Heart left ventricle (tissue), 13 donors: ENCODE results near the gene RANBP3.

Experiments used
- CTCF ChIP-seq, 12 donors: fragments of 200-600 bp; sonication (generic) in 4 of 12; IDR thresholded peaks; one replicate each; pipeline versions ENCODE4 v1.5.0 to v1.8.0; 2018 to 2022; ENCODE audit warnings: antibody characterized with exemption in 12 of 12, mild to moderate bottlenecking in 5 of 12
- POLR2A ChIP-seq, 2 donors: fragments of 450-650 bp; IDR thresholded peaks; one replicate each; pipeline ENCODE4 v1.6.1; 2017; ENCODE audit warnings: antibody characterized with exemption in 2 of 2, mild to moderate bottlenecking in 2 of 2, moderate library complexity in 2 of 2
- donor health status: ischemic (EF 13 %, LVEDD 7.1; RV severe dilation, severe dysfunction).
- donor health status: DM: no; HTN: yes; CAD: no.
- donor health status: DM: no; HTN: no; CAD: no.
- donor health status: ischemic (EF 25% LVEDD 6.9; RV normal size, moderate dysfunction).
- donor health status: ischemic (EF 25% LVEDD 5.7; RV mildly dilated, moderate dysfunction).
- donor health status: ischemic (EF 35%, LVEDD 5.7; RV mildly dilated, moderate dysfunction).
- donor health status: nonischemic (EF 11% LVEDD 7.7; RV severe dilation, severe dysfunction).
- donor health status: DM: yes; HTN: yes; CAD: no.
- donor health status: PGD.
- donor health status: ischemic (EF 29% LVEDD 5.4; RV normal size, mild dysfunction).
- donor health status: nonischemic (EF 23%, LVEDD 6.1; RV moderate dilation, normal function).

GRCh38 chr19:5936292-5936592, 41.7 kb downstream of the RANBP3 start:
- TF ChIP-seq CTCF (IDR thresholded peaks at IDR 0.05), result no peak
- TF ChIP-seq POLR2A (IDR thresholded peaks at IDR 0.05), result no peak
